ENCODE results near the gene NOTUM. TPM values are rescaled to one million over a fixed set of nuclear protein-coding genes. Genes with fewer than 3 reads are reported as not detected.

The NOTUM gene
- total and polyA plus RNA-seq, 2 of the 4 experiments (the other 2 are of a cell fraction), result 0.05 TPM; not detected in 1

- TF ChIP-seq CEBPB (IDR thresholded peaks at IDR 0.05; ENCODE audit: low read depth, low read length), result no peak
These were observed 39.2 kb upstream of the NOTUM start (continued) for GRCh38 chr17:81999976-82000802.

DNA sequence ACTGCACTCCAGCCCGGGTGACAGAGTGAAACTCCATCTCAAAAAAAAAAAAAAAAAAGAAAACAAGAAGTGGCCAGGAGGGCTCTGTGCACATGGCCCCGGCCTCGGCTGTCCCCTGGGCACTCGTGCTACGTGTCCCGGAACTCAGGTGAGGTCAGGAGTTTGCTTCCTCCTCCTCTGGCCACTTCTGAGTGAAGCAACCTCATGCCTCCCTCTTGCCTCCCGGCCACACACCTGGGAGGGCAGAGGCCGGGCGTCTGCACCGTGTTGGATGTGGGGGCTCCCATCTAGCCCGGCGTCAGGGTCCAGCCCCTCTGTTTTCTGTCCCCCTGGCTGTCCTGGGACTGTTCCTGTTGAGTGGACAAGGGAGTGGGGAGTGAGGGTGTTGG lies 38.6 kb upstream of the NOTUM start:
- ChIA-PET POLR2A (ENCODE audit: unreplicated experiment) (no interaction called here), CTCF (no interaction called here)
- Histone ChIP-seq H2BK5ac (ENCODE audit: low read depth, low read length, poor library complexity, severe bottlenecking) (no peak overlapping the region), H2BK120ac (ENCODE audit: low read depth, low read length) (no peak overlapping the region), H3K9me3 (ENCODE audit: control insufficient read depth, insufficient read depth, low read length) (no peaks in the 10 kb centered on the region), H3K4me3 (ENCODE audit: insufficient read depth, low read depth, low read length) (no peak overlapping the region), H3K4me2 (ENCODE audit: low read depth, low read length) (no peak overlapping the region), H2AK9ac (replicated peaks; ENCODE audit: low read depth, low read length, poor library complexity) (no peak overlapping the region), H2AK5ac (ENCODE audit: low read depth, low read length) (no peak overlapping the region), H4K8ac (ENCODE audit: low read depth in 2 of 2, low read length in 2 of 2) (no peak overlapping the region), H3K27me3 (ENCODE audit: control insufficient read depth, insufficient read depth, low read length) (no peaks in the 10 kb centered on the region), H3K14ac (replicated peaks; ENCODE audit: low read depth, low read length) (no peak overlapping the region), H3K79me1 (ENCODE audit: low read depth in 1 of 2, low read length in 2 of 2) (peaks cover 8 to 18% of the 10 kb centered on the region in 2 experiments; a peak in 2 of 4 replicates), H3K23ac (ENCODE audit: low read depth, low read length) (no peak overlapping the region), H2BK15ac (ENCODE audit: low read depth, low read length) (no peak overlapping the region), H4K91ac (ENCODE audit: insufficient read depth, low read depth, low read length) (no peak overlapping the region), H3K4ac (ENCODE audit: low read depth, low read length) (no peak overlapping the region), H3K18ac (ENCODE audit: low read depth, low read length) (no peak overlapping the region), H3K56ac (ENCODE audit: extremely low read depth, insufficient read depth, low read length) (no peak overlapping the region), H3K9ac (ENCODE audit: low read depth, low read length) (no peak overlapping the region), H3K27ac (ENCODE audit: insufficient read depth, low read length) (no peak overlapping the region), H3K4me1 (ENCODE audit: control insufficient read depth, insufficient read depth, low read length) (peaks cover 14% of the 10 kb centered on the region), H2AFZ (replicated peaks; ENCODE audit: low read length, poor library complexity) (no peak overlapping the region), H4K5ac (ENCODE audit: low read depth, low read length) (no peak overlapping the region), H3K9me1 (ENCODE audit: insufficient read depth, low read length) (peaks cover 9% of the 10 kb centered on the region; the same call in 1 of the 2 replicates), H2BK20ac (ENCODE audit: low read depth, low read length) (no peak overlapping the region), H4K20me1 (ENCODE audit: insufficient read depth, low read length) (peaks cover 3% of the 10 kb centered on the region; the same call in 1 of the 2 replicates), H3K36me3 (ENCODE audit: control insufficient read depth, insufficient read depth, low read length) (peaks cover 6% of the 10 kb centered on the region; the same call in 1 of the 2 replicates)
- no CpG with 5 or more reads among the region's 12 CpGs for WGBS, 2 experiments (ENCODE audit: extremely low coverage in 2 of 2, insufficient read length in 1 of 2)
- dilution Hi-C loops (cut with HindIII; ENCODE audit: low sequenced_read_pairs, unreplicated experiment) (no loop called here), intact Hi-C loops (cut with micrococcal nuclease) (no loop called here), in situ Hi-C loops (cut with MboI; ENCODE audit: low sequenced_read_pairs) (no loop called here)
- ATAC-seq (ENCODE audit: low read depth) (no peak), DNase-seq (no peak)
- no TSS peak for BruUV-seq (replicated peaks)
- TF ChIP-seq USF2 (IDR thresholded peaks at IDR 0.05; ENCODE audit: low read depth, low read length) (no peak), RFX5 (IDR thresholded peaks at IDR 0.05; ENCODE audit: low read depth, low read length) (no peak), CEBPB (IDR thresholded peaks at IDR 0.05; ENCODE audit: low read depth, low read length) (no peak), RAD21 (IDR thresholded peaks at IDR 0.05; ENCODE audit: low read length) (no peak), MXI1 (IDR thresholded peaks at IDR 0.05; ENCODE audit: borderline replicate concordance, low read depth, low read length) (no peak), CHD1 (IDR thresholded peaks at IDR 0.05; ENCODE audit: low read depth, low read length) (no peak), RCOR1 (IDR thresholded peaks at IDR 0.05; ENCODE audit: insufficient replicate concordance, low read length) (no peak), MAZ (IDR thresholded peaks at IDR 0.05; ENCODE audit: borderline replicate concordance, low read depth, low read length) (no peak), CTCF (conservative IDR thresholded peaks at IDR 0.05; ENCODE audit: low read depth, low read length) (no peak), ELK1 (IDR thresholded peaks at IDR 0.05; ENCODE audit: borderline replicate concordance, low read depth, low read length) (no peak), MAFK (IDR thresholded peaks at IDR 0.05; ENCODE audit: low read depth, low read length) (no peak), FOS (IDR thresholded peaks at IDR 0.05; ENCODE audit: low read depth, low read length) (no peak)
